ENCODE measurements around the gene FAM120B. TPM values are rescaled to one million over a fixed set of nuclear protein-coding genes. Genes with fewer than 3 reads are reported as not detected.
A peak's percentile ranks its signal among the peaks of the same experiment; 100 is the strongest.
"Not testable (repeated sequence)": the region's sequence is repeated elsewhere in the genome, so short reads cannot be mapped to it uniquely, and the experiment has no call there.

Gene FAM120B
- total RNA-seq, 3 donors from 2014 or later (not counting 1 experiment from before 2014, with no cell fraction given), result 37.8 to 55.6 (median 39.9) TPM

- 98% methylated on average over 6 of the region's 7 CpGs for WGBS (ENCODE audit: insufficient coverage)
- no peaks in the 10 kb centered on the region for H3K9me3 ChIP-seq (ENCODE audit: control insufficient read depth, insufficient read depth, low read length)
- H3K36me3 Mint-ChIP-seq, result peaks cover 26% of the 10 kb centered on the region
These were observed 86.5 kb downstream of the FAM120B start for GRCh38 chr6:170393033-170393432.

GRCh38 chr6:170393807-170394399, 87.3 kb downstream of the FAM120B start:
- 86% methylated on average over 9 of the region's 9 CpGs for whole genome bisulfite sequencing (ENCODE audit: insufficient coverage)
- H3K27ac ChIP-seq (ENCODE audit: low read length), result no peak overlapping the region

More at GRCh38 chr6:170393033-170393432, 86.5 kb downstream of the FAM120B start:
- H3K27ac Mint-ChIP-seq, result no peak overlapping the region
- intact Hi-C loops (cut with micrococcal nuclease), result no loop called here
- no peak overlapping the region for H3K27ac ChIP-seq (ENCODE audit: low read length)
- H3K4me3 ChIP-seq (ENCODE audit: low read length), result no peak overlapping the region
- peaks cover 25% of the 10 kb centered on the region for H3K4me1 ChIP-seq (ENCODE audit: control insufficient read depth, insufficient read depth, low read length)
- no peaks in the 10 kb centered on the region for H3K9me3 Mint-ChIP-seq
- no peaks in the 10 kb centered on the region for H3K27me3 ChIP-seq (ENCODE audit: control insufficient read depth, insufficient read depth, low read length)
- no peak overlapping the region for H3K4me3 Mint-ChIP-seq
- no peaks in the 10 kb centered on the region for H3K27me3 Mint-ChIP-seq (ENCODE audit: low read depth in 2 of 2)
- DNase-seq (no peak), ATAC-seq (no peak)
- no peak for TF ChIP-seq CTCF (IDR thresholded peaks at IDR 0.05)
- H3K36me3 ChIP-seq (ENCODE audit: control insufficient read depth, insufficient read depth, low read length), result peaks cover 76% of the 10 kb centered on the region
- H3K4me1 Mint-ChIP-seq, result peaks cover 12 to 27% of the 10 kb centered on the region in 2 donors

GRCh38 chr6:170394980-170395379, 88.4 kb downstream of the FAM120B start:
- no peaks in the 10 kb centered on the region for H3K27me3 ChIP-seq (ENCODE audit: control insufficient read depth, insufficient read depth, low read length)
- Mint-ChIP-seq H3K9me3 (peaks cover 0 to 2% of the 10 kb centered on the region in 2 donors), H3K27ac (no peak overlapping the region), H3K27me3 (ENCODE audit: low read depth in 2 of 2) (no peaks in the 10 kb centered on the region), H3K4me3 (no peak overlapping the region), H3K4me1 (peaks cover 12 to 40% of the 10 kb centered on the region in 2 donors), H3K36me3 (peaks cover 10% of the 10 kb centered on the region)
- H3K4me1 ChIP-seq (ENCODE audit: control insufficient read depth, insufficient read depth, low read length), result peaks cover 26% of the 10 kb centered on the region
- peaks cover 64% of the 10 kb centered on the region for H3K36me3 ChIP-seq (ENCODE audit: control insufficient read depth, insufficient read depth, low read length)
- no peak for ATAC-seq
- H3K27ac ChIP-seq (ENCODE audit: low read length), result no peak overlapping the region
- H3K9me3 ChIP-seq (ENCODE audit: control insufficient read depth, insufficient read depth, low read length), result no peaks in the 10 kb centered on the region
- no peak for DNase-seq
- TF ChIP-seq CTCF (IDR thresholded peaks at IDR 0.05), result no peak
- WGBS (ENCODE audit: insufficient coverage), result 100% methylated on average over 6 of the region's 6 CpGs
- intact Hi-C loops (cut with micrococcal nuclease), result no loop called here
- no peak overlapping the region for H3K4me3 ChIP-seq (ENCODE audit: low read length)

More at GRCh38 chr6:170393807-170394399, 87.3 kb downstream of the FAM120B start:
- H3K36me3 Mint-ChIP-seq, result peaks cover 21% of the 10 kb centered on the region
- ATAC-seq, result peak in 2 of 3 donors; percentile 76 to 81
- no peak for DNase-seq
- no peak overlapping the region for H3K4me3 ChIP-seq (ENCODE audit: low read length)
- H3K9me3 Mint-ChIP-seq, result no peaks in the 10 kb centered on the region
- H3K4me3 Mint-ChIP-seq, result no peak overlapping the region
- H3K27me3 ChIP-seq (ENCODE audit: control insufficient read depth, insufficient read depth, low read length), result no peaks in the 10 kb centered on the region
- peaks cover 12 to 32% of the 10 kb centered on the region in 2 donors for H3K4me1 Mint-ChIP-seq
- no peak for TF ChIP-seq CTCF (IDR thresholded peaks at IDR 0.05)
- H3K9me3 ChIP-seq (ENCODE audit: control insufficient read depth, insufficient read depth, low read length), result no peaks in the 10 kb centered on the region
- H3K4me1 ChIP-seq (ENCODE audit: control insufficient read depth, insufficient read depth, low read length), result peaks cover 26% of the 10 kb centered on the region
- H3K27ac Mint-ChIP-seq, result peak overlapping the region; percentile 81
- H3K36me3 ChIP-seq (ENCODE audit: control insufficient read depth, insufficient read depth, low read length), result peaks cover 74% of the 10 kb centered on the region
- intact Hi-C loops (cut with micrococcal nuclease), result no loop called here
- no peaks in the 10 kb centered on the region for H3K27me3 Mint-ChIP-seq (ENCODE audit: low read depth in 2 of 2)

- H3K4me3 ChIP-seq (ENCODE audit: low read length); H3K36me3 Mint-ChIP-seq; H3K27me3 Mint-ChIP-seq (ENCODE audit: low read depth in 2 of 2); H3K4me3 Mint-ChIP-seq; H3K27ac ChIP-seq (ENCODE audit: low read length); DNase-seq; H3K27me3 ChIP-seq (ENCODE audit: control insufficient read depth, insufficient read depth, low read length); ATAC-seq; H3K9me3 ChIP-seq (ENCODE audit: control insufficient read depth, insufficient read depth, low read length); intact Hi-C loops (cut with micrococcal nuclease); H3K9me3 Mint-ChIP-seq: not testable (repeated sequence)
- Histone ChIP-seq H3K36me3 (ENCODE audit: control insufficient read depth, insufficient read depth, low read length) (peaks cover 50% of the 10 kb centered on the region), H3K4me1 (ENCODE audit: control insufficient read depth, insufficient read depth, low read length) (peaks cover 29% of the 10 kb centered on the region)
- 27% methylated on average over 1 of the region's 1 CpG for WGBS (ENCODE audit: insufficient coverage)
- peaks cover 30 to 68% of the 10 kb centered on the region in 2 donors for H3K4me1 Mint-ChIP-seq
- H3K27ac Mint-ChIP-seq, result peak overlapping the region in 1 of 2 donors; percentile 3
These were observed 92.3 kb downstream of the FAM120B start for GRCh38 chr6:170398743-170399369.

GRCh38 chr6:170399955-170400558, 93.5 kb downstream of the FAM120B start:
- ATAC-seq; H3K27me3 ChIP-seq (ENCODE audit: control insufficient read depth, insufficient read depth, low read length); intact Hi-C loops (cut with micrococcal nuclease); H3K9me3 Mint-ChIP-seq; DNase-seq; H3K9me3 ChIP-seq (ENCODE audit: control insufficient read depth, insufficient read depth, low read length); H3K4me3 Mint-ChIP-seq; H3K27ac ChIP-seq (ENCODE audit: low read length); H3K36me3 Mint-ChIP-seq; H3K27ac Mint-ChIP-seq; H3K4me3 ChIP-seq (ENCODE audit: low read length); H3K27me3 Mint-ChIP-seq (ENCODE audit: low read depth in 2 of 2): not testable (repeated sequence)
- 47% methylated on average over 2 of the region's 2 CpGs for WGBS (ENCODE audit: insufficient coverage)
- peaks cover 39 to 69% of the 10 kb centered on the region in 2 donors for H3K4me1 Mint-ChIP-seq
- peaks cover 28% of the 10 kb centered on the region for H3K4me1 ChIP-seq (ENCODE audit: control insufficient read depth, insufficient read depth, low read length)
- H3K36me3 ChIP-seq (ENCODE audit: control insufficient read depth, insufficient read depth, low read length), result peaks cover 50% of the 10 kb centered on the region

Measured in natural killer cell (primary cell).